Activated CD4-positive, alpha-beta T cell treated with anti-CD3 and anti-CD28 coated beads, Interleukin-2, amount 50 U/mL, for 4 hours (primary cell): ENCODE data around the gene PGA3.
"Not testable (repeated sequence)": the region's sequence is repeated elsewhere in the genome, so short reads cannot be mapped to it uniquely, and the experiment has no call there.

Experiments used
- DNase-seq, 2 experiments: peaks; one replicate each; pipeline ENCODE4 v3.0.0-alpha.2; 2020

Gene PGA3

DNA sequence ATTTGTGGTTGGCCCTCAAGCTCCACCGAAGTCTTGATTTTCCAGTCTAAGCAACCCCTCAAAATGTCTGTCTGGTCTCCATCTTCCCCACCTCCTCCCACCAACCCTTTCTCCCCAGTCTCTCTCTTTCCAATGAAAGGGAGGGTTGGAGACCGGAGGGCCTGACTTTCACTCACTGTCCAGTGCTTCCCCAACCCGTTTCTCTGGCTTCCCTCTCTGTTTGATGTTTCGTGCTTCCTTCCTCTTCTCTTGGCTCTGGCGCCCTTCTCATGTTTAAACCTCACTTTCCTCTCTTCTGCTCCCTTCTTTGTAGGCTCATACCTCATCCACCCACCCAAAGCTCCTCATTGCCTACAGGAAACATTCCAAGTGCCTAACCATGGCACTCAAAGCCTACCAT is 31.0 kb upstream of the PGA3 start:
- DNase-seq: no peak

GRCh38 chr11:61172888-61173287 is 30.4 kb upstream of the PGA3 start:
- no peak for DNase-seq

DNA sequence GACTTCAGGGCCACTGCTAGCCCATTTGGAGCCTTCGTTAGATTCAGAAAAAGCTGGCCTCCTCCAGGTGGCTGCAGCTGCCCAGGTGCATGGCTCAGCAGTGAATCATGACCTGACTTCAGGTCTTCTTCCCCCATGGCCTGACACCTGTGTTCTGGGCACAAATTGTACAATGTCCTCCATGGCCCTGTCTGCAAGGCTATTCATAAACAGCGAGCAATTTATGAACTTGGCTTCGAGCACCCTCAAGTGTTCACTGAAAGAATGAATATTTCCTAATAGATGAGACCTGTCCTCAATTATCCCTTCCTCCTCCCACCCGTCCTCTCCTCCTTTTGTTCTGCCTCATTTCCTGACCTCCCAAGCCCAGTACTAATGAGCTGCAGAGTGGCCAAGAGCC is 29.9 kb upstream of the PGA3 start:
- no peak for DNase-seq

DNA sequence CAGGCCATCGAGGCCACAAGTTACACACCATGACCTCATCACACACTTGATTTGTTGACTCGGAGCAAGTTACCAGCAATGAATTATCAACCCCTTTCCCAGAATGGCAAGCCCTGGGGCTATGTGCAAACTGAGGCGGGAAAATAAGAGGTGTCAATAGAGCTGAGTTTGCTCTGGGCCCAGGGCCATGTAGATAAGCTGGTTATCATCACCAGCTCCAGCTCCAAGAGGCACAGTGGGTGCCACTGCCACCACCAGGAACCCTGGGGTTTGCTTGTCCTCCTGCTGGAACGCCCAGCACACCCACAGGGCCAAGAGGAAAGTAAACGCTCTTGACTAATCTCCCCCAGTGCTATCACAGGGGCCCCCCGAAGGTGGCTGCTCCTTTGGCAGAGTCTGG is 29.0 kb upstream of the PGA3 start:
- no peak for DNase-seq

- no peak for DNase-seq
Measured at GRCh38 chr11:61174949-61175348, 28.4 kb upstream of the PGA3 start.

- DNase-seq: no peak
Measured at GRCh38 chr11:61176446-61176845, 26.9 kb upstream of the PGA3 start.

DNA sequence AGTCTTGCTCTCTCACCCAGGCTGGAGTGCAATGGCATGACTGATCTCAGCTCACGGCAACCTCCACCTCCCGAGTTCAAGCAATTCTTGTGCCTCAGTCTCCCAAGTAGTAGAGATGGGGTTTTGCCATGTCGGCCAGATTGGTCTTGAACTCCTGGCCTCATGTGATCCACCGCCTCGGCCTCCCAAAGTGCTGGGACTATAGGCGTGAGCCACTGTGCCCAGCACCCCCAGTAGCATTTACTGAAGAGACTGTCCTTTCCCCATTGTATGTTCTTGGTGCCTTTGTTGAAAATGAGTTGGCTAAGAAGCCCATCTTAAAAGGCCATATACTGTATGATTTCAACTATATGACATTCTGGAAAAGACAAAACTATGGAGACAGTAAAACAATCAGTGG is 23.1 kb upstream of the PGA3 start:
- DNase-seq: not testable (repeated sequence)

DNA sequence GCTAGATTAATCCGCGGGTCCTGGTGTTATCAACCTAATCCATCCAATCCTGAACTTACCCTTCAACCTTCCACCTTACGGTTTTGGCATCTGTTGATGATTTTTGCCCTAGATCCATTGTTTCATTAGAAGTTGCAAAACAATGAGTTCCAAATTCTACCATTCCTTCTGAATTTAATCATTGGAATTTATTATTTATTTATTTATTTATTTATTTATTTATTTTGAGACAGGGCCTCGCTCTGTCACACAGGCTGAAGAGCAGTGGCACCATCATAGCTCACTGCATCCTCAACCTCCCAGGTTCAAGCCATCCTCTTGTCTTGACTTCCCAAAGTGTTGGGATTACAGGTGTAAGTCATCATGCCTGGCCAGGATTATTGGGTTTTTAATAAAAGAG is 21.8 kb upstream of the PGA3 start:
- DNase-seq: no peak

DNA sequence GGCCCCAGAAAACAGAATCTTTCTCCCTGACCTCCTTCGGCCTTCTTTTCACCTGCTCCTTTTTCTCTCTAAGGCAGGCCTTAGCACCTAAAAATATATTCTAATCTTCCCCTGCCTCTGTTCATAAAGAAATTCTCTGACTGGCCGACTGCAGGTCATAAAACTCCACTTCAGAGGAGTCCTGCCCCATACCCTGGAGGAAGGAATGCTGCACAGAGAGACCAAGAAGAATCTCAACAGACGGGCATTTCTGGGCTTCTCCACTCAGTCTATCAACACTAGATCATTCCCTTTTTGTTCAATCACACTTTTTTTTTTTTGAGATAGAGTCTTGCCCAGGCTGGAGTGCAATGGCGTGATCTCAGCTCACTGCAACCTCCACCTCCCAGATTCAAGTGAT is 19.7 kb upstream of the PGA3 start:
- DNase-seq: no peak

DNA sequence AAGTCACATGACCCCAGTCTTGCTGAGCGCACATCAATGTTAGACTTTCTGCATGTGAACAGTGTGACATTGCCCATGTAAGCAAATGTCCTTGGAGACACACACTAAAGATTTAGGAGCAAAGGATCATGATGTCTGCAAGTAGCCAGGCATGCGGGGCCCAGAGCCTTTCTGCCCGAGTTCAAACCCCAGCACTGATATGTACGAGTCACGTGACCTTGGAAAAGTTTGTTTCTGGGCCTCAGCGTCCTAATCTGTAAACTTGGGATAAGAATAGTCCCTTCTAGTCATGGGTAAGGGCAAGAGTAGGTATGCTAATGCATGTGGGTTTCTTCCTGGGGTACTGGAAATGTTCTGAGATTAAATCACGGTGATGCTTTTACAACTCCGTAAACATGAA is 16.8 kb upstream of the PGA3 start:
- DNase-seq: no peak

DNA sequence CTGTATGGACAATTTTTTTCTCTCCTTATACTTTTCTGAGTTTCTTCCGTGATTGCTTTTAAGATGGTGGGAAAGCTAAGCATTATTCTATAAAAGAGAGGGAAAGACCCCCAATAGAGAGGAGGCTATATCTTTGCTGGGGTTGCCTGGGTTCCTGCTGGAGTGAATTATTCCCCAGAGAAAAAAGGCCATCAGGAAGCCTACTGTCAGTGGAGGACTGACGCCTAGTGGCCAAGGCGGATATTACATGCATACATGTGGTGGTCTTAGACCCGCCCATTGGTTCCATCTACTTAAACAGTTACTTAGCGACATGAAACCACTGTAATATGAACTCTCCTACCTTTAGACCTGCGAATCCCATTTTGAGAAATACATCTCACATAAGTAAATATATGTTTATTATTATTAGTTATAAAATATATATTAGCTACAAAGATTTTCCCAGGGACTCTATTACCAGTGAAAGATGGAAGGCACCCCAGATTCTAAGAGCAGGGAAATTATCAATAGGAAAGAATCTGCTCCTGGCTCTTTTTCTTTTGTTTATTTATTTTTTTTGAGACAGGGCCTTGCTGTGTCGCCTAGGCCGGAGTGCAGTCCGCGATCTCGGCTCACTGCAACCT is 15.7 kb upstream of the PGA3 start:
- DNase-seq: peak; percentile 75 to 80

DNA sequence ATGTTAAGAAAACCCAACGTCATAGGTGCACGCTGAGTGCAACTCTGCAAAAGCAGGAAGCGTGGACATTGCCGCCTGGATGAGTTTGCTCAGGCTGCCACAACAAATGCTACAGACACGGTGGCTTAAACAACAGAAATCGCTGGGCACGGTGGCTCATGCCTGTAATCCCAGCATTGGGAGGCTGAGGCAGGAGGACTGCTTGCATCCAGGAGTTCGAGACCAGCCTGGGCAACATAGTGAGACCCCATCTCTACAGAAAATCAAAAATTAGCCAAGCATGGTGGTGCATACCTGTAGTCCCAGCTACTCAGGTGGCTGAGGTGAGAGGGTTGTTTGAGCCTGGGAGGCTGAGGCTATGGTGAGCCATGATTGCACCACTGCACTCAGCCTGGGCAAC is 13.4 kb upstream of the PGA3 start:
- no peak for DNase-seq

GRCh38 chr11:61193596-61193995 is 9.7 kb upstream of the PGA3 start:
- no peak for DNase-seq

DNA sequence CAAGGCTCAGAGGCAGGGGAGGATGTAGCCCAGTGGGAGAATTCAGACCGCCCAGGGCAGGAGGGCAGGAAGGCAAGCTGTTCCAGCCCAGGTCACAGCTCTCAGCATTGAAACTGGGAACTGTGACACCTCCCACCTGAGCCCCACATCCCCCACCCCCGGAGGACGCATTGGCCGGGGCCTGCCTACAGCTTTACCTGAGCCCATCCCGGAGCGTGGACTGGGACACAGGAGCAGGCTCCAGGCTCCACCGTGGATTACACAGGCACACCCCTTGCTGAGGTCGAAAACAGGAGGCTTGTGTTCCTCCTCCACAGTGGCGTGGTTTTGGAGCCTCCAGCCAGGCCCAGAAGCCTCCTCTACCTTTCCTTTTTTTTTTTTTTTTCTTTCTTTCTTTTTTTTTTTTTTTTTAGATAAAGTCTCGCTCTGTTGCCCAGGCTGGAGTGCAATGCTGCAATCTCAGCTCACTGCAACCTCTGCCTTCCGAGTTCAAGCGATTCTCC is 9.1 kb upstream of the PGA3 start:
- DNase-seq: no peak

DNA sequence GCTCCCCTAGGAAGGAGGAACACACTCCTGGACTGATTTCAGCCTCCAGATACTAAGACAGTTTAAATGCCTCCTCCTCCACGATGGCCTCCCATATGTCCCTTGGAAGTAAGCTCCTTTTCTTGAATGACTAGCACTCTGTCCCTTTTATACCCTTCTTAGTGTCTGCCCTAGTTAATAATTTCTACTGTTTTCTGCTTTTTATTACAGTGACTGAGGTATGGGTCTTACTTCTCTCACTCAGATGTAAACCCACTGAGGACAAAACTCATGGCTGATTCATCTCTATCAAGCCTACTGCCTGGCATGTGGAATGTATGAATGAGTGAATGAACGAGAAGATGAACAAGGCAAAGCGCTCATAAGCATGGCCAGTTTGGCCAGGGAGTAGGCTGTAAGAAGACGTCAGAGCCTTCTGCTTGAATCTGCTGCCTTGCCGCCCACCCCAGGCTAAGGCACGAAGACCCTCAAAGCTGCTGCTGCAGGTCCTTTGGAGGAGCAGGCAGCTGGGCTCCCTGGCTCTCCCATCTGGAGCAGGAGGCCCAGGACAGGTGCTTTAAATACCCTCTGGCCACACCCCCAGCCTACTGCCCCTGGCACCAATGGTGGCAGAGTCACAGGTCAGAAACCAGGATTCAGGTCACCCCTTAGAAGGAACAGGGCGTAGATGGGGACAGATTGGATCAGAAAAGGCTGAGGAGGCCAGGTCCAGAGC is 8.2 kb upstream of the PGA3 start:
- no peak for DNase-seq

DNA sequence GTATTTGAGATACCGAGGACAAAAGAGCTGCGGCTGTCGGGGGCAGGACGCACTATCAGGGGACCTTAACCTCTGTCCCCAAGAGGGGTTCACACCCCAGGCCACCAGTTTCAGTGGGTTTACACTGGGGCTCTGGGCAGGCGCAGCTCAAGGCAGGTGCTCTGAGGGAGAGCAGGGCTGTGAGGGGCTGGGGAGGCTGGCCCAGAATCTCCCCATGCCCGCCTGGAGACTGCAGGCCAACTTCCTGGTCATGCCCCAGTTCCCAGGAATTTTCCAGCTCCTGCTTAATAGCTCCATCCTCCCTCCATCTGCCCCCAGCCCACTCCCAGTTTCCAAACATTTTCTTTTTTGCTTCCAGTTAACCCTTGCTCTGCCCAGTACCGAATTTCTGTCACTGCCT is 7.6 kb upstream of the PGA3 start:
- no peak for DNase-seq

DNA sequence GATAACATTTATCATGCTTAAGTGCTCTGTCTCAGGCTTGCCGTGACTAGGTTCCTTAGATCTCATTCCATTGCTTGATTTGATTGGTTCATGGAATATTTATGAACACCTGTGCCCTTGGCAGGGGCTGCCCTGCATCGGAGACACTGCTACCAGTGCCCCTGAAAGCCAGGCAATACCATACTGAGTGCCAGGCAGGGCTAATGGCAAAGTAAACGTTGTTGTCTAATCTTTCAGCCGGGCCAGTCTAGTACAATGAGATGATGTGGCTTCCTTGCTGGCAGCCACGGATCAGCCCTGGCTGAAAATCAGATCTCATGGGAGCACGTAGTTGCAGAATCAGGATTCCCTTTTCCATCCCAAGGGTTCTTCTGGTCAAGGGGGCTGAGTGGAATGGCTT is 5.0 kb upstream of the PGA3 start:
- DNase-seq: no peak

- no peak for DNase-seq
Measured at GRCh38 chr11:61198948-61199523, 4.3 kb upstream of the PGA3 start.

GRCh38 chr11:61201476-61201875 is 1.8 kb upstream of the PGA3 start:
- no peak for DNase-seq

GRCh38 chr11:61203873-61204272 is 558 bp downstream of the PGA3 start:
- not testable (repeated sequence) for DNase-seq

- not testable (repeated sequence) for DNase-seq
Measured at GRCh38 chr11:61204502-61205059, 1.3 kb downstream of the PGA3 start.

DNA sequence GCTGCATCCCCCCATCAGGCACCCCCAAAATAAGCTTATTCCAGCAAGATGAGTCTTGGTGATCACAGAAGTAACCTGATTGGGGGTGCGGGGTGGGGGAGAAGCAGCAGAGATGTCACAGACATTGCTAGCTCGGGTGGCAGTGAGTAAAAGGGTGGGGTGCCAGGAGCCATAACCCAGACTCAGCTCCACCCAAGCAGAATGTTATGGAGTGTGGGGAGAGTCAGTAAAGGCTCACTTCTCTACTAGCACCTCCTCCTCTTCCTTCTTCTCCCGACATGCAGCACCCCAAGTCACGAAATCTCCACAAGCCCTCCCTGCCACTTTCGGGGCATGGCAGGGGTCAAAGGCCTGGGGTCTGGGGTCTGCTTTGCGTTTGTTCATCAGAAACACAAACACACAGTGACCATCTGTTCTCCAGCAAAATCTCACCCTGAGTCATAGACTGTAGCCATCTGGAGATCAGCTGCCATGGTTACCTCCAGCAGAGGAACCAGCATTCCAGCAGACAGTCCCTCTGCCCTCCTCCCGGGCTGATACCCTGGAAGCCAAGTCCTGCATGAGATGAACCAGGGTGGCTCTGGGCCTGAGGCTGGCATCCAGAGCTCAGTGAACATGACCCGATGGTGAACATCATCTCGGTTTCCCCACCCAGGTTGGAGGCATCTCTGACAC is 4.5 kb downstream of the PGA3 start:
- DNase-seq: not testable (repeated sequence)

GRCh38 chr11:61210629-61211028 is 7.3 kb downstream of the PGA3 start:
- not testable (repeated sequence) for DNase-seq
